Right lobe of liver (tissue), 6 donors: ENCODE data around the gene SLC29A1. TPM values are rescaled to one million over a fixed set of nuclear protein-coding genes. Genes with fewer than 3 reads are reported as not detected.

Experiments
- ATAC-seq, 4 donors: fragments of 200-7000 bp; cut with Tn5 transposase; one replicate each; pipeline ENCODE4 v1.9.1; 2020; ENCODE audit warnings: mild to moderate bottlenecking in 4 of 4, moderate library complexity in 4 of 4
- DNase-seq, 3 donors: peaks; one replicate each; pipeline ENCODE4 v3.0.0-alpha.2; 2020
- H3K27ac ChIP-seq, 3 donors: fragments of 200-600 bp; one replicate each; pipeline ENCODE4 v1.8.0; 2022
- H3K27me3 ChIP-seq, 2 donors: fragments of 200-600 bp; one replicate each; pipeline ENCODE4 v1.8.0; 2022
- H3K36me3 ChIP-seq, 4 donors: fragments of 200-600 bp; sonication (generic) in 1 of 4; one replicate each; pipeline versions ENCODE4 v1.5.1 to v1.8.0; 2017 to 2022; ENCODE audit warnings: control low read depth in 1 of 4
- H3K4me1 ChIP-seq, 4 donors: fragments of 200-600 bp; sonication (generic) in 1 of 4; one replicate each; pipeline versions ENCODE4 v1.5.1 to v1.8.0; 2017 to 2022; ENCODE audit warnings: control low read depth in 1 of 4
- H3K4me3 ChIP-seq, 3 donors: fragments of 200-600 bp; one replicate each; pipeline ENCODE4 v1.8.0; 2022
- H3K9me3 ChIP-seq, 4 donors: fragments of 200-600 bp; sonication (generic) in 1 of 4; one replicate each; pipeline versions ENCODE4 v1.5.1 to v1.8.0; 2017 to 2022; ENCODE audit warnings: control low read depth in 1 of 4
- CTCF ChIP-seq, 4 donors: fragments of 200-600 bp in 3 of 4; fragments of 450-650 bp in 1 of 4; IDR thresholded peaks; one replicate each; pipeline versions ENCODE4 v1.5.1 to v1.8.0; 2016 to 2022; ENCODE audit warnings: antibody characterized with exemption in 4 of 4, mild to moderate bottlenecking in 2 of 4
- POLR2A ChIP-seq: fragments of 450-650 bp; IDR thresholded peaks from one replicate; pipeline ENCODE4 v1.6.1; 2017; ENCODE audit warnings: antibody characterized with exemption, mild to moderate bottlenecking
- WGBS: methylation state at CpG from one replicate; pipeline ENCODE4 v1.1.6; 2018; ENCODE audit warnings: low coverage, low lambda C conversion rate; ENCODE audit not compliant: insufficient coverage; ENCODE audit errors: missing lambda C conversion rate; 5-methylcytosine and 5-hydroxymethylcytosine counted together
- intact Hi-C, 2 donors: fragments of 100-400 bp; cut with DNase I; formaldehyde crosslinking; loops; one replicate each; pipeline versions ENCODE4 v1.11.2 to v1.14.1; 2022
- total RNA-seq, 6 experiments: library from RNA; depleted of rRNA in 2 of 6; stranded (reverse); fragments of >200 nt in 2 of 6; fragmentation: NEBNext Ultra II Directional in 3 of 6; extraction: Animal tissue kit (Norgen Biotek cat#: 25700) in 3 of 6; gene quantifications; one replicate each; pipeline versions ENCODE4 v1.1.0 to v1.2.4, GENCODE V29; 2016 to 2023
- donor health status: DM: no; HTN: yes; CAD: no.
- donor health status: DM: no; HTN: no; CAD: no.
- donor health status: DM: no; HTN: no; CAD: no.
- donor health status: DM: no; HTN: yes; CAD: no.
- donor health status: DM: no; HTN: yes; CAD: no.

The SLC29A1 gene
- total RNA-seq, 6 experiments from 2014 or later = 27.4 to 51.3 (median 31.4) TPM

GRCh38 chr6:44255871-44256774, 32.7 kb downstream of the SLC29A1 start:
- ATAC-seq (peak; percentile 15 to 41 (median 28)), DNase-seq (peak; percentile 43 to 60 (median 58))
- Histone ChIP-seq H3K36me3 (peaks cover 7 to 52% (median 27%) of the 10 kb centered on the region in 4 donors), H3K27ac (peak overlapping the region; percentile 10 to 89 (median 88)), H3K4me1 (peaks cover 0 to 19% (median 0%) of the 10 kb centered on the region in 4 donors), H3K4me3 (peak overlapping the region; percentile 91 to 94 (median 94)), H3K9me3 (no peaks in the 10 kb centered on the region), H3K27me3 (no peaks in the 10 kb centered on the region)
- intact Hi-C loops = no loop called here
- WGBS = 3% methylated on average over 9 of the region's 15 CpGs
- no peak for TF ChIP-seq CTCF (IDR thresholded peaks at IDR 0.05)
- TF ChIP-seq POLR2A = no peak

GRCh38 chr6:44256775-44257024, 33.3 kb downstream of the SLC29A1 start:
- peaks cover 0 to 13% (median 0%) of the 10 kb centered on the region in 4 donors for H3K4me1 ChIP-seq
- TF ChIP-seq CTCF (IDR thresholded peaks at IDR 0.05) (no peak), POLR2A (no peak)
- H3K4me3 ChIP-seq = peak overlapping the region; percentile 91 to 94 (median 94)
- H3K27me3 ChIP-seq = no peaks in the 10 kb centered on the region
- intact Hi-C loops = no loop called here
- DNase-seq (no peak), ATAC-seq (no peak)
- H3K9me3 ChIP-seq = no peaks in the 10 kb centered on the region
- H3K36me3 ChIP-seq = peaks cover 7 to 46% (median 23%) of the 10 kb centered on the region in 4 donors
- WGBS = 3% methylated on average over 5 of the region's 12 CpGs
- peak overlapping the region; percentile 84 to 89 (median 88) for H3K27ac ChIP-seq

GRCh38 chr6:44257025-44257752, 33.8 kb downstream of the SLC29A1 start, which contains the start of gene SLC35B2:
Gene SLC35B2, minus strand, starts transcription at chr6:44257528. Its CDS starts 118 bp downstream, at chr6:44257410.
- Histone ChIP-seq H3K9me3 (no peaks in the 10 kb centered on the region), H3K4me3 (peak within 1 kb of the TSS; percentile 91 to 94 (median 94)), H3K36me3 (peaks cover 7 to 42% (median 19%) of the 10 kb centered on the region in 4 donors), H3K27me3 (no peaks in the 10 kb centered on the region), H3K4me1 (peaks cover 0 to 9% (median 0%) of the 10 kb centered on the region in 4 donors), H3K27ac (peak within 1 kb of the TSS; percentile 84 to 89 (median 88))
- WGBS = 0% methylated on average over 1 of the region's 80 CpGs
- intact Hi-C loops = no loop called here
- peak; percentile 75 to 82 (median 77) for DNase-seq
- peak; percentile 66 for TF ChIP-seq POLR2A
- TF ChIP-seq CTCF (IDR thresholded peaks at IDR 0.05) = peak; percentile 57 to 94 (median 74)
- peak; percentile 66 to 82 (median 74) for ATAC-seq

- H3K9me3 ChIP-seq = no peaks in the 10 kb centered on the region
- intact Hi-C loops = no loop called here
- peaks cover 0 to 8% (median 0%) of the 10 kb centered on the region in 4 donors for H3K4me1 ChIP-seq
- H3K27me3 ChIP-seq = no peaks in the 10 kb centered on the region
- WGBS = 23% methylated on average over 10 of the region's 15 CpGs
- ATAC-seq (no peak), DNase-seq (no peak)
- H3K4me3 ChIP-seq = peak overlapping the region; percentile 91 to 94 (median 94)
- TF ChIP-seq POLR2A (no peak), CTCF (IDR thresholded peaks at IDR 0.05) (peak in 1 of 4 donors; percentile 4)
- H3K36me3 ChIP-seq = peaks cover 7 to 35% (median 14%) of the 10 kb centered on the region in 4 donors
- peak overlapping the region; percentile 84 to 89 (median 88) for H3K27ac ChIP-seq
Observed at GRCh38 chr6:44257753-44258324, 34.4 kb downstream of the SLC29A1 start.
